ENCODE measurements around the gene CHRNA4.

- TF ChIP-seq KAT2B (IDR thresholded peaks at IDR 0.05; ENCODE audit: low read depth, low read length) (no peak), FOXJ3 (CRISPR knock-in tag; IDR thresholded peaks at IDR 0.05) (no peak), L3MBTL2 (IDR thresholded peaks at IDR 0.05) (no peak), FOXA1 (IDR thresholded peaks at IDR 0.05; ENCODE audit: borderline replicate concordance) (no peak), SIN3A (IDR thresholded peaks at IDR 0.05; ENCODE audit: borderline replicate concordance in 2 of 2, control insufficient read depth in 1 of 2, low read depth in 2 of 2, low read length in 2 of 2) (no peak), HSF4 (CRISPR knock-in tag; IDR thresholded peaks at IDR 0.05; ENCODE audit: borderline replicate concordance) (no peak), CTCF (IDR thresholded peaks at IDR 0.05 in 2 of 3, conservative IDR thresholded peaks at IDR 0.05 in 1 of 3; ENCODE audit: insufficient read depth in 2 of 3, low read depth in 1 of 3, low read length in 3 of 3) (no peak), ZNF24 (IDR thresholded peaks at IDR 0.05) (no peak), NONO (IDR thresholded peaks at IDR 0.05; ENCODE audit: low read depth in 2 of 2, low read length in 1 of 2) (no peak), ZBTB1 (CRISPR knock-in tag; IDR thresholded peaks at IDR 0.05; ENCODE audit: borderline replicate concordance, low read depth) (no peak), SAP30 (IDR thresholded peaks at IDR 0.05; ENCODE audit: borderline replicate concordance, insufficient read depth, low read depth, low read length, poor library complexity, severe bottlenecking) (no peak), ZNF77 (CRISPR knock-in tag; IDR thresholded peaks at IDR 0.05) (no peak)
- TF ChIP-seq, protein P1, sequence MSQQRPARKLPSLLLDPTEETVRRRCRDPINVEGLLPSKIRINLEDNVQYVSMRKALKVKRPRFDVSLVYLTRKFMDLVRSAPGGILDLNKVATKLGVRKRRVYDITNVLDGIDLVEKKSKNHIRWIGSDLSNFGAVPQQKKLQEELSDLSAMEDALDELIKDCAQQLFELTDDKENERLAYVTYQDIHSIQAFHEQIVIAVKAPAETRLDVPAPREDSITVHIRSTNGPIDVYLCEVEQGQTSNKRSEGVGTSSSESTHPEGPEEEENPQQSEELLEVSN (IDR thresholded peaks at IDR 0.05; ENCODE audit: borderline replicate concordance in 1 of 2, extremely low read depth in 1 of 2, insufficient read depth in 1 of 2, insufficient read length in 1 of 2, low read depth in 1 of 2, low read length in 1 of 2, poor library complexity in 1 of 2, severe bottlenecking in 1 of 2) = no peak
- TF ChIP-seq, protein P2, sequence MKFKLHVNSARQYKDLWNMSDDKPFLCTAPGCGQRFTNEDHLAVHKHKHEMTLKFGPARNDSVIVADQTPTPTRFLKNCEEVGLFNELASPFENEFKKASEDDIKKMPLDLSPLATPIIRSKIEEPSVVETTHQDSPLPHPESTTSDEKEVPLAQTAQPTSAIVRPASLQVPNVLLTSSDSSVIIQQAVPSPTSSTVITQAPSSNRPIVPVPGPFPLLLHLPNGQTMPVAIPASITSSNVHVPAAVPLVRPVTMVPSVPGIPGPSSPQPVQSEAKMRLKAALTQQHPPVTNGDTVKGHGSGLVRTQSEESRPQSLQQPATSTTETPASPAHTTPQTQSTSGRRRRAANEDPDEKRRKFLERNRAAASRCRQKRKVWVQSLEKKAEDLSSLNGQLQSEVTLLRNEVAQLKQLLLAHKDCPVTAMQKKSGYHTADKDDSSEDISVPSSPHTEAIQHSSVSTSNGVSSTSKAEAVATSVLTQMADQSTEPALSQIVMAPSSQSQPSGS (CRISPR knock-in tag; IDR thresholded peaks at IDR 0.05) = no peak
Observed at GRCh38 chr20:63363013-63363957, 2.1 kb upstream of the CHRNA4 start.

Measured in K562 (cell line).